WTC11 (cell line): ENCODE measurements around the gene HS2ST1.

Experiments
- GABPB1 ChIP-seq: sonication (generic); formaldehyde crosslinking; IDR thresholded peaks from 2 replicates; pipeline ENCODE4 v1.8.1; 2023; ENCODE audit warnings: mild to moderate bottlenecking, missing genetic modification reagents
- JUN ChIP-seq: sonication (generic); formaldehyde crosslinking; IDR thresholded peaks from 2 replicates; pipeline ENCODE4 v1.8.0; 2023; ENCODE audit warnings: mild to moderate bottlenecking, missing genetic modification reagents
- SMAD4 ChIP-seq: sonication (generic); formaldehyde crosslinking; IDR thresholded peaks from 2 replicates; pipeline ENCODE4 v1.8.0; 2022; ENCODE audit warnings: mild to moderate bottlenecking, missing genetic modification reagents
- TEAD4 ChIP-seq: sonication (generic); formaldehyde crosslinking; IDR thresholded peaks from 2 replicates; pipeline ENCODE4 v1.8.0; 2022; ENCODE audit warnings: mild to moderate bottlenecking, missing genetic modification reagents
- TF ChIP-seq, protein P1 (sequence below): sonication (generic); formaldehyde crosslinking; IDR thresholded peaks from 2 replicates; pipeline ENCODE4 v1.8.1; 2022; ENCODE audit warnings: mild to moderate bottlenecking, moderate library complexity, missing genetic modification reagents
- TF ChIP-seq, protein P2 (sequence below): fragments of 200-600 bp; IDR thresholded peaks from 2 replicates; pipeline ENCODE4 v1.8.0; 2022; ENCODE audit warnings: antibody characterized with exemption
- TF ChIP-seq, protein P3 (sequence below): sonication (generic); formaldehyde crosslinking; IDR thresholded peaks from 2 replicates; pipeline ENCODE4 v1.8.1; 2023; ENCODE audit warnings: mild to moderate bottlenecking, missing genetic modification reagents, moderate library complexity
- TF ChIP-seq, protein P4 (sequence below): sonication (generic); formaldehyde crosslinking; IDR thresholded peaks from 2 replicates; pipeline ENCODE4 v1.8.0; 2022; ENCODE audit warnings: mild to moderate bottlenecking, missing genetic modification reagents
- TF ChIP-seq, protein P5 (sequence below): fragments of 250-450 bp; sonication (Bioruptor Pico); IDR thresholded peaks from 2 replicates; pipeline ENCODE4 v2.1.2; 2022; ENCODE audit warnings: mild to moderate bottlenecking, moderate library complexity
- TF ChIP-seq, protein P6 (sequence below): sonication (generic); formaldehyde crosslinking; IDR thresholded peaks from 2 replicates; pipeline ENCODE4 v1.8.0; 2023; ENCODE audit warnings: mild to moderate bottlenecking, missing genetic modification reagents
- TF ChIP-seq, protein P7 (sequence below): sonication (generic); formaldehyde crosslinking; IDR thresholded peaks from 2 replicates; pipeline ENCODE4 v1.8.1; 2023; ENCODE audit warnings: mild to moderate bottlenecking, moderate library complexity, missing genetic modification reagents
- TF ChIP-seq, protein P8 (sequence below): sonication (generic); formaldehyde crosslinking; IDR thresholded peaks from 2 replicates; pipeline ENCODE4 v1.8.0; 2023; ENCODE audit warnings: missing genetic modification reagents, mild to moderate bottlenecking, borderline replicate concordance
- TF ChIP-seq, protein P9 (sequence below): sonication (generic); formaldehyde crosslinking; conservative IDR thresholded peaks from 2 replicates; pipeline ENCODE4 v1.8.1; 2022; ENCODE audit warnings: mild to moderate bottlenecking, missing genetic modification reagents

DNA sequence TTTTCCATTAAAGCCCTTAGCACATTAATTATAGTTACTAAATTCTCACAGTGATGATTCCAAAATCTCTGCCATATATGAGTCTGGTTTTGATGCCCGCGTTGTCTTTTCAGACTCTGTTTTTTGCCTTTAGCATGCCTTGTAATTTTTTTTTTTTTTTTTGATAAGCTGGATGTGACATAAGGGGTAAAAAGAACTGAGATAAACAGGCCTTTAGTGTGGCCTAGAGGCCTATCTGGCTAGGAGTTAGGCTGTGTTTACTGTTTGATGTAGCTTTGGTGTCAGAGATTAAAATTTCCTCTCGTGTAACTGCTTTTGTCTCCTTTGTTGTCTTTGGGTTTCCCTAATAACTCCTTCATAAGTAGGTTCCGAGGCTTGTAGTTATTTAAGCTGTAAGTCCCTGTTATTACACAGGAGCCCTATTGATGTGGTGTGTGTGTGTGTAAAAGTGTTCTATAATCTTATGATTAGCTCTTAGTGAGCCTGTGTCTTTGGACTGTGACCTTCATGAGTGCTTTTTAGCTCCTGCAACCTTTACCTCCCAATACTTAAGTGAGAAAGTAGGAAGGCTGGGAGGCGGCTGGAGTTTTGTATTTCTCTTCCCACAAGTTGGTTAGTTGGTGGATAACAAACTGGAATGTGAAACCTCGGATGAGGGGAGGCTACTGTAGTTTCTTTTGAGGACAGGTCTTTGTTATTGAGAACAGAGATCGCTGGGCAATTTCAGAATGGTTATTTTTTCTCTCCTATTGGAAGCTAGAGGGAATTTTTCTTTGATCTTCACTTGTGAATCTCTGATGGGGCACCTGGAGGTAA, 19.3 kb downstream of the HS2ST1 start:
- TF ChIP-seq JUN (CRISPR knock-in tag), result no peak
- TF ChIP-seq, protein P1, sequence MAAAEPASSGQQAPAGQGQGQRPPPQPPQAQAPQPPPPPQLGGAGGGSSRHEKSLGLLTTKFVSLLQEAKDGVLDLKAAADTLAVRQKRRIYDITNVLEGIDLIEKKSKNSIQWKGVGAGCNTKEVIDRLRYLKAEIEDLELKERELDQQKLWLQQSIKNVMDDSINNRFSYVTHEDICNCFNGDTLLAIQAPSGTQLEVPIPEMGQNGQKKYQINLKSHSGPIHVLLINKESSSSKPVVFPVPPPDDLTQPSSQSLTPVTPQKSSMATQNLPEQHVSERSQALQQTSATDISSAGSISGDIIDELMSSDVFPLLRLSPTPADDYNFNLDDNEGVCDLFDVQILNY (CRISPR knock-in tag), result no peak
- TF ChIP-seq, protein P2, sequence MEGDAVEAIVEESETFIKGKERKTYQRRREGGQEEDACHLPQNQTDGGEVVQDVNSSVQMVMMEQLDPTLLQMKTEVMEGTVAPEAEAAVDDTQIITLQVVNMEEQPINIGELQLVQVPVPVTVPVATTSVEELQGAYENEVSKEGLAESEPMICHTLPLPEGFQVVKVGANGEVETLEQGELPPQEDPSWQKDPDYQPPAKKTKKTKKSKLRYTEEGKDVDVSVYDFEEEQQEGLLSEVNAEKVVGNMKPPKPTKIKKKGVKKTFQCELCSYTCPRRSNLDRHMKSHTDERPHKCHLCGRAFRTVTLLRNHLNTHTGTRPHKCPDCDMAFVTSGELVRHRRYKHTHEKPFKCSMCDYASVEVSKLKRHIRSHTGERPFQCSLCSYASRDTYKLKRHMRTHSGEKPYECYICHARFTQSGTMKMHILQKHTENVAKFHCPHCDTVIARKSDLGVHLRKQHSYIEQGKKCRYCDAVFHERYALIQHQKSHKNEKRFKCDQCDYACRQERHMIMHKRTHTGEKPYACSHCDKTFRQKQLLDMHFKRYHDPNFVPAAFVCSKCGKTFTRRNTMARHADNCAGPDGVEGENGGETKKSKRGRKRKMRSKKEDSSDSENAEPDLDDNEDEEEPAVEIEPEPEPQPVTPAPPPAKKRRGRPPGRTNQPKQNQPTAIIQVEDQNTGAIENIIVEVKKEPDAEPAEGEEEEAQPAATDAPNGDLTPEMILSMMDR, result no peak
- TF ChIP-seq TEAD4 (CRISPR knock-in tag), result no peak
- TF ChIP-seq, protein P3, sequence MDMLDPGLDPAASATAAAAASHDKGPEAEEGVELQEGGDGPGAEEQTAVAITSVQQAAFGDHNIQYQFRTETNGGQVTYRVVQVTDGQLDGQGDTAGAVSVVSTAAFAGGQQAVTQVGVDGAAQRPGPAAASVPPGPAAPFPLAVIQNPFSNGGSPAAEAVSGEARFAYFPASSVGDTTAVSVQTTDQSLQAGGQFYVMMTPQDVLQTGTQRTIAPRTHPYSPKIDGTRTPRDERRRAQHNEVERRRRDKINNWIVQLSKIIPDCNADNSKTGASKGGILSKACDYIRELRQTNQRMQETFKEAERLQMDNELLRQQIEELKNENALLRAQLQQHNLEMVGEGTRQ, result no peak
- TF ChIP-seq, protein P4, sequence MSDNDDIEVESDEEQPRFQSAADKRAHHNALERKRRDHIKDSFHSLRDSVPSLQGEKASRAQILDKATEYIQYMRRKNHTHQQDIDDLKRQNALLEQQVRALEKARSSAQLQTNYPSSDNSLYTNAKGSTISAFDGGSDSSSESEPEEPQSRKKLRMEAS, result no peak
- TF ChIP-seq, protein P5, sequence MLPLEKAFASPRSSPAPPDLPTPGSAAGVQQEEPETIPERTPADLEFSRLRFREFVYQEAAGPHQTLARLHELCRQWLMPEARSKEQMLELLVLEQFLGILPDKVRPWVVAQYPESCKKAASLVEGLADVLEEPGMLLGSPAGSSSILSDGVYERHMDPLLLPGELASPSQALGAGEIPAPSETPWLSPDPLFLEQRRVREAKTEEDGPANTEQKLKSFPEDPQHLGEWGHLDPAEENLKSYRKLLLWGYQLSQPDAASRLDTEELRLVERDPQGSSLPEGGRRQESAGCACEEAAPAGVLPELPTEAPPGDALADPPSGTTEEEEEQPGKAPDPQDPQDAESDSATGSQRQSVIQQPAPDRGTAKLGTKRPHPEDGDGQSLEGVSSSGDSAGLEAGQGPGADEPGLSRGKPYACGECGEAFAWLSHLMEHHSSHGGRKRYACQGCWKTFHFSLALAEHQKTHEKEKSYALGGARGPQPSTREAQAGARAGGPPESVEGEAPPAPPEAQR, result no peak
- TF ChIP-seq GABPB1 (CRISPR knock-in tag), result no peak
- TF ChIP-seq, protein P6, sequence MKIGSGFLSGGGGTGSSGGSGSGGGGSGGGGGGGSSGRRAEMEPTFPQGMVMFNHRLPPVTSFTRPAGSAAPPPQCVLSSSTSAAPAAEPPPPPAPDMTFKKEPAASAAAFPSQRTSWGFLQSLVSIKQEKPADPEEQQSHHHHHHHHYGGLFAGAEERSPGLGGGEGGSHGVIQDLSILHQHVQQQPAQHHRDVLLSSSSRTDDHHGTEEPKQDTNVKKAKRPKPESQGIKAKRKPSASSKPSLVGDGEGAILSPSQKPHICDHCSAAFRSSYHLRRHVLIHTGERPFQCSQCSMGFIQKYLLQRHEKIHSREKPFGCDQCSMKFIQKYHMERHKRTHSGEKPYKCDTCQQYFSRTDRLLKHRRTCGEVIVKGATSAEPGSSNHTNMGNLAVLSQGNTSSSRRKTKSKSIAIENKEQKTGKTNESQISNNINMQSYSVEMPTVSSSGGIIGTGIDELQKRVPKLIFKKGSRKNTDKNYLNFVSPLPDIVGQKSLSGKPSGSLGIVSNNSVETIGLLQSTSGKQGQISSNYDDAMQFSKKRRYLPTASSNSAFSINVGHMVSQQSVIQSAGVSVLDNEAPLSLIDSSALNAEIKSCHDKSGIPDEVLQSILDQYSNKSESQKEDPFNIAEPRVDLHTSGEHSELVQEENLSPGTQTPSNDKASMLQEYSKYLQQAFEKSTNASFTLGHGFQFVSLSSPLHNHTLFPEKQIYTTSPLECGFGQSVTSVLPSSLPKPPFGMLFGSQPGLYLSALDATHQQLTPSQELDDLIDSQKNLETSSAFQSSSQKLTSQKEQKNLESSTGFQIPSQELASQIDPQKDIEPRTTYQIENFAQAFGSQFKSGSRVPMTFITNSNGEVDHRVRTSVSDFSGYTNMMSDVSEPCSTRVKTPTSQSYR (CRISPR knock-in tag), result no peak
- TF ChIP-seq, protein P7, sequence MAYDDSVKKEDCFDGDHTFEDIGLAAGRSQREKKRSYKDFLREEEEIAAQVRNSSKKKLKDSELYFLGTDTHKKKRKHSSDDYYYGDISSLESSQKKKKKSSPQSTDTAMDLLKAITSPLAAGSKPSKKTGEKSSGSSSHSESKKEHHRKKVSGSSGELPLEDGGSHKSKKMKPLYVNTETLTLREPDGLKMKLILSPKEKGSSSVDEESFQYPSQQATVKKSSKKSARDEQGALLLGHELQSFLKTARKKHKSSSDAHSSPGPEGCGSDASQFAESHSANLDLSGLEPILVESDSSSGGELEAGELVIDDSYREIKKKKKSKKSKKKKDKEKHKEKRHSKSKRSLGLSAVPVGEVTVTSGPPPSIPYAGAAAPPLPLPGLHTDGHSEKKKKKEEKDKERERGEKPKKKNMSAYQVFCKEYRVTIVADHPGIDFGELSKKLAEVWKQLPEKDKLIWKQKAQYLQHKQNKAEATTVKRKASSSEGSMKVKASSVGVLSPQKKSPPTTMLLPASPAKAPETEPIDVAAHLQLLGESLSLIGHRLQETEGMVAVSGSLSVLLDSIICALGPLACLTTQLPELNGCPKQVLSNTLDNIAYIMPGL (CRISPR knock-in tag), result no peak
- no peak for TF ChIP-seq SMAD4 (CRISPR knock-in tag)
- TF ChIP-seq, protein P8, sequence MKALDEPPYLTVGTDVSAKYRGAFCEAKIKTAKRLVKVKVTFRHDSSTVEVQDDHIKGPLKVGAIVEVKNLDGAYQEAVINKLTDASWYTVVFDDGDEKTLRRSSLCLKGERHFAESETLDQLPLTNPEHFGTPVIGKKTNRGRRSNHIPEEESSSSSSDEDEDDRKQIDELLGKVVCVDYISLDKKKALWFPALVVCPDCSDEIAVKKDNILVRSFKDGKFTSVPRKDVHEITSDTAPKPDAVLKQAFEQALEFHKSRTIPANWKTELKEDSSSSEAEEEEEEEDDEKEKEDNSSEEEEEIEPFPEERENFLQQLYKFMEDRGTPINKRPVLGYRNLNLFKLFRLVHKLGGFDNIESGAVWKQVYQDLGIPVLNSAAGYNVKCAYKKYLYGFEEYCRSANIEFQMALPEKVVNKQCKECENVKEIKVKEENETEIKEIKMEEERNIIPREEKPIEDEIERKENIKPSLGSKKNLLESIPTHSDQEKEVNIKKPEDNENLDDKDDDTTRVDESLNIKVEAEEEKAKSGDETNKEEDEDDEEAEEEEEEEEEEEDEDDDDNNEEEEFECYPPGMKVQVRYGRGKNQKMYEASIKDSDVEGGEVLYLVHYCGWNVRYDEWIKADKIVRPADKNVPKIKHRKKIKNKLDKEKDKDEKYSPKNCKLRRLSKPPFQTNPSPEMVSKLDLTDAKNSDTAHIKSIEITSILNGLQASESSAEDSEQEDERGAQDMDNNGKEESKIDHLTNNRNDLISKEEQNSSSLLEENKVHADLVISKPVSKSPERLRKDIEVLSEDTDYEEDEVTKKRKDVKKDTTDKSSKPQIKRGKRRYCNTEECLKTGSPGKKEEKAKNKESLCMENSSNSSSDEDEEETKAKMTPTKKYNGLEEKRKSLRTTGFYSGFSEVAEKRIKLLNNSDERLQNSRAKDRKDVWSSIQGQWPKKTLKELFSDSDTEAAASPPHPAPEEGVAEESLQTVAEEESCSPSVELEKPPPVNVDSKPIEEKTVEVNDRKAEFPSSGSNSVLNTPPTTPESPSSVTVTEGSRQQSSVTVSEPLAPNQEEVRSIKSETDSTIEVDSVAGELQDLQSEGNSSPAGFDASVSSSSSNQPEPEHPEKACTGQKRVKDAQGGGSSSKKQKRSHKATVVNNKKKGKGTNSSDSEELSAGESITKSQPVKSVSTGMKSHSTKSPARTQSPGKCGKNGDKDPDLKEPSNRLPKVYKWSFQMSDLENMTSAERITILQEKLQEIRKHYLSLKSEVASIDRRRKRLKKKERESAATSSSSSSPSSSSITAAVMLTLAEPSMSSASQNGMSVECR (CRISPR knock-in tag), result no peak
- TF ChIP-seq, protein P9, sequence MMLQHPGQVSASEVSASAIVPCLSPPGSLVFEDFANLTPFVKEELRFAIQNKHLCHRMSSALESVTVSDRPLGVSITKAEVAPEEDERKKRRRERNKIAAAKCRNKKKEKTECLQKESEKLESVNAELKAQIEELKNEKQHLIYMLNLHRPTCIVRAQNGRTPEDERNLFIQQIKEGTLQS (CRISPR knock-in tag), result no peak
